GM21381 (cell line): Measurements from ENCODE around the gene FEZF1.

ENCODE experiments used
- ATAC-seq: cut with Tn5 transposase; IDR thresholded peaks from one replicate; pipeline ENCODE4 v1.9.1; 2021; ENCODE audit warnings: mild to moderate bottlenecking, moderate library complexity; ENCODE audit not compliant: unreplicated experiment

Gene FEZF1

DNA sequence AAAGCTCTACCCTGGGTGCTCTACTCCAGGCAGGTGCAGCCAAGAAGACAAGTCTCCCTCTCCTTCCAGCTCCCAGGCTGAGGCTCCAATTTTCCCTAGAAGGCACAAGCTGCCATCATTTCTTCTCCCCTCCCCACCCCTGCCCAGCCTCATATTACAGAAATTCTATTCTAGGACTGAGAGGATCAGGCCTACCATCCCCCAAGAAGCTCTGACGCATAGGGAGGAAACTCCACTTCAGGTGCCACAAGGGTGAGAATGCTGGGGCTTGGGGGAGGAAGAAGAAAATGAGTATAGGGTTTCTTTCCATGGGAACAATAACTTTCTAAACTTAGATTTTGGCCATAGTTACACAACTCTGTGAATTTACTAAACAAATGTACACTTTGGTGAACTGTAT is 35.3 kb downstream of the FEZF1 start:
- no peak for ATAC-seq

DNA sequence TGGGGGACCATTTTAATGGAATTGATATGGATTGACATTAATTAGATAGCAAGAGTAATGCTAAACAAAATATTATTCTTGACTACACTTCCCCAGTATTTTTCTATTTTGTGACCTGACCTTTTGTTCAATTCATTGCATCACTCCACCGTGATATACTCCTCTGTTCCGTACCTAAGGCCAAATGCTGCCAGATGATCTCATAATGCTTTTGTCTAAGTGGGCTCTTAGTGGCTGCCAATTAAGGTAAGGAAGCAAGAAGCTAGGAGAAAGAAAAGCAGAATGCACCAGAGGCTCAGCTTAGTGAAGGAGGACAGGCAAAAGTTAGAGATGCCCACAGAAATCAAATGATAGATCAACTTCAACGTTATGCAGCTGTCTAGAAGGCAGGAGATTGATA is 36.4 kb downstream of the FEZF1 start:
- no peak for ATAC-seq

DNA sequence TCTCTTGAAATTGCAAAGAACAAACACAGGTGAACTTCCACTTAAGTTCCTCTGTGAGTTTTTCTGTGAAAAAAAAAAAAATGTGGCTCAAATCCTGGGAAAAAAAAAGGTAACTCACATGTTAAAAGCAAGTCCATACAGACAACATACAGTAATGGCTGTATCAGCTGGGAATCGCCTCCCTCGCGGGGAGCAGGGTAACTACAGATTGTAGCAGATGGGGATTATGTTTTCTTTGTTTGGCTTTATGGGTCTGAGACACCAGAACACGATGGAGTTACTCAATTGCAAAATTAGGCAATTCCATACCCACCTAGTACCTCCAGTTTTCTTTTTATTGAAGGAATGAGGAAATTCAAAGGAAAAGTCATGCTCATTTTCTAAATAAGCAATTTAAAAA is 42.3 kb downstream of the FEZF1 start:
- no peak for ATAC-seq

DNA sequence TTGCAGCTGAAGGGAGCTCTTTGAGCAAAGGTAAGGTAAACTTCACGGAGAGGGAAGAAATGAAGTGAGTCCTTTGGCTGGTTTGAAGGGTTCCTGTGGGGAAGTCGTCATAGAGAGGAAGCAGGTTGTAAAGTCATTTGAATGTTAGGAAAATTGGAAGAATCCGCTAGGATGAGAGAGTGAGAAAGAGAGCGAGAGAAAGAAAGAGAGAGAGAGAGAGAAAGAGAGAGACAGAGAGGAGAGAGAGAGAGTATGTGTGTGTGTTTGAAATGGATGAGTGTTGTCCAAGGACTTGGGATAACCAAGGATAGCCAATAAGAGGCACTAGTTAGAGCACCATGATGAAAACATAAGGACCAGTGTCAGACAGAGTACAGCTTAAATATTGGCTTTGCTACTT is 43.1 kb downstream of the FEZF1 start:
- no peak for ATAC-seq

DNA sequence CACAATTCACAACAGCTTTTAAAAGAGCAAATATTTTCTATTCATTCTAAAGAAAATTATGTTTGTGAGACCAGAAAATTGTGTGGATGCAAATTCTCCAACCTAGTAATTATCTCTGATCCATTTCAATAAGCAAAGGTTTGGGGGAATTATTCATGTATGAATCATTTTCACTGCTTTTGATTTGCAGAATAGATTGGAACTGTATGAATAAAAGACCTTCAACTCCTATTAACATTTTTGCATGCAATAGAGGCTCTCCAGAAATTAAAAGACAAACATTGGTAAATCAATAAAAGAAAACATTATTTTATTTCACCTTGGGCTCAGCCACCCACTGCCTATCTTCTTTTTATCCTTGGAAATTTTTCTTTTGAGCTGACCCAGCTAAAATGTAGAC is 43.5 kb downstream of the FEZF1 start:
- no peak for ATAC-seq

DNA sequence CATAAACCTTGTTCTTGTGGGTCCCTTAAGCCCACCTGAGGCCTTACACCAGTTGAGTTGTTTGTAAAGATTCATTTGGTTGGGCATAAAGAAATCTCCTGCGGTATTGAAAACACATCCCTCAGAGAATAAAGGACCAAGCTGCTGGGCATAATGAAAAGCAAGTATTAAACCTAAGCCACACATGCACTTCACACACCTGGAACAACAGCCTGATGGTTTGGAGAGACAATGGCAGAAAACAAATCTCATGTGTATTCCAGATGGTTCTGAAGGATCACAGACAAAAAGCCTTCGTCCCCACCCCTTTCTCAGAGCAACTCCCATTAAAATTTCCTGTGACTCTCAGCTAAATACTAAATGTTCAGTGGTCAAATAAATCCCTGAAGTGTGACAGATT is 44.2 kb downstream of the FEZF1 start:
- no peak for ATAC-seq

DNA sequence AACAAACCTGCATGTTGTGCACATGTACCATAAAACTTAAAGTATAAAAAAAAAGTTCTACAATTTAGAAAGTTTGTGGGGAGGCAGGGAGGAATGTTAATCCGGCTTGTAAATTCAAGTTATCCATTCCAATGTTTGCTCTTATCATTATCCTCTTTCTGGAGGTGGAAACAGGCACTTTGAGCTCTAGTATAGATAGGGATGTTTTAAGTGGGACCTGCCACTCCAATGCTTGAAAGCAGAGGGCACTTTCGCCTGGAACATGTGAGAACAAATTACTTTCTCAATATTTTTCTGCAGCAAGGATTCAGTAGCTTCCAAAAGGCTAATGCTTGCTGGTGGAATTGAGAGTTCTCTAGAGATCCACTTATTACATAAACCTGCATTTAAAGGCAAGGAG is 45.6 kb downstream of the FEZF1 start:
- ATAC-seq: no peak

DNA sequence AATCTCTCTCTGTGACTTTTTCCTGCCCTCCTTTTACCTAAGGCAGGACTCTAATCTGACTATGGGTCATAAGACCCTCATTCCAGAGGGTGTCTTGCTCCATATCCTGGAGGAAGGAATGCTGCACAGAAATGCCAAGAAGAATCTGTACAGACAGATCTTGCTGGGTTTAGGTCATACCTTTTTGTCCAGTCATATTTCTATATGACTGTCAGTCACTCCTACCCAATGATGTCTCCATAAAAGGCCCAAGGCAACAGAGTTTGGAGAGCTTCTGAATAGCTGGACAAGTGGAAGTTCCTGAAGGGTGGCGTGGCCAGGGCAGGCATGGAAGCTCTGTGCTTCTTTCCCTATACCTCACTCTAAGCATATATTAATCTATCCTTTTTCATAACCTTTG is 47.5 kb downstream of the FEZF1 start:
- ATAC-seq: no peak

DNA sequence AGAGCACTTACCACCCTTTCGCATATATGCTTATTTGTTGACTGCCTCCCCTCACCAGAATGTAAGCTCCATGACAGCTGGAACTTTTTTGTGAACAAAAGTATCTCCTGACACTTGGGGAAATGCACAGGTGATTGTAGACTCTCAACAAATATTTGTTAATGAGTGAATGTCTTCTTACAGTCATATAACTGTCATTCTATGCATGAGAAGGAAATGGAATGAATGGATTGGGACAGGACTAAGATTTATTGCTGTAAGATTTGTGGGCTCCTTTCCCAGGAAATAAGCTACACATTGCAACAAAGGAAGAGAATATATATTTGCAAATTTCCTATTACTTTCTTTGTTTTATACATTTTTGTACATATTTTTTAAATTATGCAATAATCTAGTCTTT is 48.5 kb downstream of the FEZF1 start:
- ATAC-seq: no peak

DNA sequence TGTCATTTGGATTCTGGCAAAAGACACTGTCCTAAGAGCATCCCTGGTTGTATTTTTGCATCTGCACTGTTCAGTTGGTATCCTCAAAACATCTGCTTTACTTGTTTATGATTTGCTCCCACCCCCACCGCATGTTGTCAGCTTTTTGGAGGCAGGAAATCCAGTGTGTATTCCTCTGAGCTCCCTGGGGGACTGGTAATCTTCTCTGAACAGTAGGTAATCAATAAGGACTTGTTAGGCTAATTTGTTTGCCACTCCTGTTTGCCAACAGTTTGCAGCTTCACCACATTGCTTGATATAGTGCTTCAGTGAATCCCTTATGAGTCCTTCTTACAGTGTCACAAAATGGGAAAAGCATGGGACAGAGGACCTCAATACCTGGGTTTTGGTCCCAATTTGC is 49.1 kb downstream of the FEZF1 start:
- no peak for ATAC-seq
